HepG2 (cell line): ENCODE data around the gene CYB5D1. TPM values are rescaled to one million over a fixed set of nuclear protein-coding genes. Genes with fewer than 3 reads are reported as not detected.

ENCODE experiments used
- ARID5B ChIP-seq: IDR thresholded peaks from 2 replicates; pipeline ENCODE4 v1.4.0; 2020; ENCODE audit warnings: mild to moderate bottlenecking, missing genetic modification reagents
- CREB1 ChIP-seq, 2 experiments: fragments of 450-650 bp in 1 of 2; IDR thresholded peaks; 2 replicates each; pipeline ENCODE4 v1.6.1; 2016 to 2017; ENCODE audit warnings: control low read depth in 1 of 2, mild to moderate bottlenecking in 1 of 2, missing compliant biosample characterization in 1 of 2, missing genetic modification characterization in 1 of 2
- DRAP1 ChIP-seq: IDR thresholded peaks from 2 replicates; pipeline ENCODE4 v1.6.1; 2016; ENCODE audit warnings: missing genetic modification reagents, missing compliant biosample characterization
- FOSL2 ChIP-seq: sonication (generic); formaldehyde crosslinking; IDR thresholded peaks from 2 replicates; pipeline ENCODE4 v1.4.0; 2020; ENCODE audit warnings: missing genetic modification reagents
- HMG20B ChIP-seq: conservative IDR thresholded peaks from 2 replicates; pipeline ENCODE4 v1.6.1; 2016; ENCODE audit warnings: missing genetic modification reagents, missing compliant biosample characterization
- SMARCC2 ChIP-seq: fragments of 450-650 bp; IDR thresholded peaks from 2 replicates; pipeline ENCODE4 v1.6.1; 2017; ENCODE audit warnings: antibody characterized with exemption, mild to moderate bottlenecking
- SMARCE1 ChIP-seq: fragments of 450-650 bp; IDR thresholded peaks from 2 replicates; pipeline ENCODE4 v1.6.1; 2017; ENCODE audit warnings: borderline replicate concordance
- ZBTB21 ChIP-seq: sonication (generic); formaldehyde crosslinking; IDR thresholded peaks from 2 replicates; pipeline ENCODE4 v1.4.0; 2020; ENCODE audit warnings: missing genetic modification reagents
- ZFP37 ChIP-seq: sonication (generic); formaldehyde crosslinking; IDR thresholded peaks from 2 replicates; pipeline ENCODE4 v1.4.0; 2020; ENCODE audit warnings: missing genetic modification reagents, borderline replicate concordance
- ZNF263 ChIP-seq: sonication (generic); formaldehyde crosslinking; IDR thresholded peaks from 2 replicates; pipeline ENCODE4 v1.4.0; 2020; ENCODE audit warnings: missing genetic modification reagents
- ZNF414 ChIP-seq: sonication (generic); formaldehyde crosslinking; IDR thresholded peaks from 2 replicates; pipeline ENCODE4 v1.5.0; 2020; ENCODE audit warnings: missing genetic modification reagents
- ZNF660 ChIP-seq: sonication (generic); formaldehyde crosslinking; IDR thresholded peaks from 2 replicates; pipeline ENCODE4 v1.5.1; 2020; ENCODE audit warnings: mild to moderate bottlenecking, low read depth, missing genetic modification reagents, borderline replicate concordance
- ZNF761 ChIP-seq: sonication (generic); formaldehyde crosslinking; conservative IDR thresholded peaks from 2 replicates; pipeline ENCODE4 v1.4.0; 2020; ENCODE audit warnings: mild to moderate bottlenecking, missing genetic modification reagents
- ZNF777 ChIP-seq: sonication (generic); formaldehyde crosslinking; IDR thresholded peaks from 2 replicates; pipeline ENCODE4 v1.4.0; 2020; ENCODE audit warnings: missing genetic modification reagents
- ZSCAN9 ChIP-seq: IDR thresholded peaks from 2 replicates; pipeline ENCODE4 v1.6.1; 2016; ENCODE audit warnings: borderline replicate concordance
- polyA plus RNA-seq, 8 experiments: library from polyadenylated mRNA; depleted of rRNA in 3 of 8; stranded (reverse) in 7 of 8; unstranded in 1 of 8; fragments of >200 nt; fragmentation: Illumina TruSeq in 4 of 8; extraction: Trizol in 4 of 8; gene quantifications; 2 replicates each; pipeline versions ENCODE4 v1.2.1 to v1.2.3, GENCODE V29; 2011 to 2016; ENCODE audit warnings: low read depth in 4 of 8, missing spikeins in 1 of 8, mixed read lengths in 1 of 8; ENCODE audit not compliant: insufficient read depth in 1 of 8
- total RNA-seq, 5 experiments: library from RNA; depleted of rRNA; stranded (reverse); fragments of >200 nt; fragmentation: Illumina TruSeq; extraction: Trizol; gene quantifications; 2 replicates each; pipeline ENCODE4 v1.2.3, GENCODE V29; 2016; ENCODE audit warnings: low read depth in 1 of 5
- TF ChIP-seq, protein P1 (sequence below): sonication (generic); formaldehyde crosslinking; IDR thresholded peaks from 2 replicates; pipeline ENCODE4 v1.5.0; 2020; ENCODE audit warnings: mild to moderate bottlenecking, missing genetic modification reagents
- TF ChIP-seq, protein P2 (sequence below), 2 experiments: sonication (generic) in 1 of 2; formaldehyde crosslinking in 1 of 2; IDR thresholded peaks; 2 replicates each; pipeline versions ENCODE4 v1.5.1 to v1.6.1; 2011 to 2020; ENCODE audit warnings: borderline replicate concordance in 1 of 2, low read depth in 1 of 2, low read length in 1 of 2, mild to moderate bottlenecking in 1 of 2, missing genetic modification reagents in 1 of 2, moderate library complexity in 1 of 2

The CYB5D1 gene
- total and polyA plus RNA-seq, 2 of the 13 experiments (the other 11 are each of a cell fraction or from before 2014, with no cell fraction given), result 8.9 to 17.0 TPM

- peak; percentile 48 for TF ChIP-seq ARID5B (CRISPR knock-in tag)
- 0 out of 2 replicates have a peak, but pooled peaks have one; percentile 30 for TF ChIP-seq ZNF761 (CRISPR knock-in tag)
- no peak for TF ChIP-seq SMARCE1
- no peak for TF ChIP-seq DRAP1
- TF ChIP-seq, protein P1, sequence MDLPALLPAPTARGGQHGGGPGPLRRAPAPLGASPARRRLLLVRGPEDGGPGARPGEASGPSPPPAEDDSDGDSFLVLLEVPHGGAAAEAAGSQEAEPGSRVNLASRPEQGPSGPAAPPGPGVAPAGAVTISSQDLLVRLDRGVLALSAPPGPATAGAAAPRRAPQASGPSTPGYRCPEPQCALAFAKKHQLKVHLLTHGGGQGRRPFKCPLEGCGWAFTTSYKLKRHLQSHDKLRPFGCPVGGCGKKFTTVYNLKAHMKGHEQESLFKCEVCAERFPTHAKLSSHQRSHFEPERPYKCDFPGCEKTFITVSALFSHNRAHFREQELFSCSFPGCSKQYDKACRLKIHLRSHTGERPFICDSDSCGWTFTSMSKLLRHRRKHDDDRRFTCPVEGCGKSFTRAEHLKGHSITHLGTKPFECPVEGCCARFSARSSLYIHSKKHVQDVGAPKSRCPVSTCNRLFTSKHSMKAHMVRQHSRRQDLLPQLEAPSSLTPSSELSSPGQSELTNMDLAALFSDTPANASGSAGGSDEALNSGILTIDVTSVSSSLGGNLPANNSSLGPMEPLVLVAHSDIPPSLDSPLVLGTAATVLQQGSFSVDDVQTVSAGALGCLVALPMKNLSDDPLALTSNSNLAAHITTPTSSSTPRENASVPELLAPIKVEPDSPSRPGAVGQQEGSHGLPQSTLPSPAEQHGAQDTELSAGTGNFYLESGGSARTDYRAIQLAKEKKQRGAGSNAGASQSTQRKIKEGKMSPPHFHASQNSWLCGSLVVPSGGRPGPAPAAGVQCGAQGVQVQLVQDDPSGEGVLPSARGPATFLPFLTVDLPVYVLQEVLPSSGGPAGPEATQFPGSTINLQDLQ (CRISPR knock-in tag), result no peak
- TF ChIP-seq, protein P2, sequence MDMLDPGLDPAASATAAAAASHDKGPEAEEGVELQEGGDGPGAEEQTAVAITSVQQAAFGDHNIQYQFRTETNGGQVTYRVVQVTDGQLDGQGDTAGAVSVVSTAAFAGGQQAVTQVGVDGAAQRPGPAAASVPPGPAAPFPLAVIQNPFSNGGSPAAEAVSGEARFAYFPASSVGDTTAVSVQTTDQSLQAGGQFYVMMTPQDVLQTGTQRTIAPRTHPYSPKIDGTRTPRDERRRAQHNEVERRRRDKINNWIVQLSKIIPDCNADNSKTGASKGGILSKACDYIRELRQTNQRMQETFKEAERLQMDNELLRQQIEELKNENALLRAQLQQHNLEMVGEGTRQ (IDR thresholded peaks at IDR 0.05; ENCODE audit: low read depth, low read length), result no peak
- TF ChIP-seq, protein P2 (CRISPR knock-in tag; IDR thresholded peaks at IDR 0.05; ENCODE audit: borderline replicate concordance), result no peak
- TF ChIP-seq ZNF777, result no peak
- no peak for TF ChIP-seq ZSCAN9 (CRISPR knock-in tag)
- TF ChIP-seq SMARCC2, result no peak
- TF ChIP-seq ZNF414, result no peak
- no peak for TF ChIP-seq ZBTB21 (CRISPR knock-in tag)
- TF ChIP-seq CREB1 (IDR thresholded peaks at IDR 0.05), result no peak
- TF ChIP-seq CREB1 (CRISPR knock-in tag; IDR thresholded peaks at IDR 0.05), result no peak
- peak; percentile 24; the same call in 1 of the 2 replicates for TF ChIP-seq FOSL2 (CRISPR knock-in tag)
- no peak for TF ChIP-seq ZNF660 (CRISPR knock-in tag)
- no peak for TF ChIP-seq ZFP37 (CRISPR knock-in tag)
- TF ChIP-seq HMG20B (CRISPR knock-in tag), result no peak
- TF ChIP-seq ZNF263 (CRISPR knock-in tag), result no peak
Measured at GRCh38 chr17:7851438-7852261, 6.2 kb upstream of the CYB5D1 start (continued).
